B cell (primary cell): ENCODE measurements around the gene SGCD. TPM values are rescaled to one million over a fixed set of nuclear protein-coding genes. Genes with fewer than 3 reads are reported as not detected.

Source experiments
- ATAC-seq: fragments of 200-7000 bp; cut with Tn5 transposase; one replicate; pipeline ENCODE4 v1.10.0; 2021; ENCODE audit warnings: low read depth, mild to moderate bottlenecking, moderate number of reproducible peaks, moderate library complexity
- CTCF ChIA-PET: fragments of 350-600 bp; sonication (Branson Sonifier 250); formaldehyde crosslinking; loops from one replicate; lab custom pipeline; 2021; ENCODE audit warnings: antibody characterized with exemption, inconsistent platforms; lab: Charles Lee
- POLR2A ChIA-PET: fragments of 350-600 bp; sonication (Branson Sonifier 250); formaldehyde crosslinking; loops from one replicate; lab custom pipeline; 2021; ENCODE audit warnings: antibody characterized with exemption; lab: Charles Lee
- DNase-seq: peaks from one replicate; pipeline ENCODE4 v3.0.0; 2013
- H2AFZ ChIP-seq: 2 replicates; pipeline ENCODE4 v1.6.1; 2012; ENCODE audit warnings: mild to moderate bottlenecking, low read depth, low read length; ENCODE audit not compliant: insufficient read depth, poor library complexity, severe bottlenecking
- H3K27ac ChIP-seq, 2 donors: 1 replicate in 1 of 2; 2 replicates in 1 of 2; pipeline ENCODE4 v1.5.1; 2012 to 2013; ENCODE audit warnings: low read length in 2 of 2, mild to moderate bottlenecking in 2 of 2, moderate library complexity in 1 of 2
- H3K27me3 ChIP-seq, 4 experiments: fragments of 200-600 bp in 1 of 4; sonication (generic) in 1 of 4; replicated peaks in 1 of 4; 1 replicate in 2 of 4; 2 replicates in 2 of 4; pipeline versions ENCODE4 v1.6.1 to v1.7.0; 2013 to 2016; ENCODE audit warnings: low read length in 3 of 4, mild to moderate bottlenecking in 2 of 4, mixed read lengths in 1 of 4, moderate library complexity in 1 of 4; ENCODE audit not compliant: insufficient read depth in 4 of 4, control insufficient read depth in 3 of 4; ENCODE audit errors: control extremely low read depth in 1 of 4
- H3K36me3 ChIP-seq, 2 experiments: replicated peaks in 1 of 2; 1 replicate in 1 of 2; 2 replicates in 1 of 2; pipeline versions ENCODE4 v1.6.1 to v1.7.1; 2013; ENCODE audit warnings: low read length in 1 of 2; ENCODE audit not compliant: insufficient read depth in 2 of 2, control insufficient read depth in 1 of 2; ENCODE audit errors: control extremely low read depth in 1 of 2, extremely low read depth in 1 of 2
- H3K4me1 ChIP-seq, 2 donors: fragments of 200-600 bp in 1 of 2; sonication (generic) in 1 of 2; 1 replicate in 1 of 2; 2 replicates in 1 of 2; pipeline versions ENCODE4 v1.5.1 to v1.6.1; 2013 to 2017; ENCODE audit warnings: low read length in 2 of 2; ENCODE audit not compliant: control insufficient read depth in 2 of 2, insufficient read depth in 2 of 2
- H3K4me2 ChIP-seq: replicated peaks from 2 replicates; pipeline ENCODE3; 2012; ENCODE audit warnings: mild to moderate bottlenecking, low read depth, low read length; ENCODE audit not compliant: poor library complexity, severe bottlenecking
- H3K4me3 ChIP-seq, 5 experiments: fragments of 200-600 bp in 1 of 5; sonication (generic) in 1 of 5; 1 replicate in 3 of 5; 2 replicates in 2 of 5; pipeline versions ENCODE4 v1.5.1 to v1.7.0; 2011 to 2016; ENCODE audit warnings: low read length in 4 of 5, mild to moderate bottlenecking in 4 of 5, low read depth in 2 of 5, control low read depth in 1 of 5, moderate library complexity in 1 of 5; ENCODE audit not compliant: insufficient read depth in 1 of 5; ENCODE audit errors: control extremely low read depth in 1 of 5, extremely low read depth in 1 of 5
- H3K79me2 ChIP-seq: fragments of 200-600 bp; sonication (generic); one replicate; pipeline ENCODE4 v1.6.0; 2016; ENCODE audit warnings: low read length; ENCODE audit not compliant: control insufficient read depth, insufficient read depth
- H3K9ac ChIP-seq: fragments of 200-600 bp; sonication (generic); 2 replicates; pipeline ENCODE4 v1.6.1; 2017; ENCODE audit warnings: mild to moderate bottlenecking, low read length, moderate library complexity
- H3K9me3 ChIP-seq, 3 donors: one replicate each; pipeline versions ENCODE4 v1.6.1 to v1.7.1; 2013; ENCODE audit warnings: low read length in 2 of 3; ENCODE audit not compliant: control insufficient read depth in 2 of 3, insufficient read depth in 1 of 3; ENCODE audit errors: control extremely low read depth in 1 of 3
- H4K20me1 ChIP-seq: 2 replicates; pipeline ENCODE4 v1.6.0; 2012; ENCODE audit warnings: mild to moderate bottlenecking, low read length; ENCODE audit not compliant: insufficient read depth, control insufficient read depth, poor library complexity, severe bottlenecking
- H3K27ac Mint-ChIP-seq: one replicate; pipeline ENCODE4 v1.8.0; 2021; ENCODE audit warnings: mixed read lengths
- H3K27me3 Mint-ChIP-seq: one replicate; pipeline ENCODE4 v1.8.0; 2021; ENCODE audit warnings: mixed read lengths
- H3K4me1 Mint-ChIP-seq: one replicate; pipeline ENCODE4 v1.8.0; 2021; ENCODE audit warnings: mixed read lengths
- H3K4me3 Mint-ChIP-seq: one replicate; pipeline ENCODE4 v1.8.0; 2021; ENCODE audit warnings: mixed read lengths
- H3K9me3 Mint-ChIP-seq: one replicate; pipeline ENCODE4 v1.8.0; 2022; ENCODE audit warnings: mixed read lengths; ENCODE audit not compliant: insufficient read depth
- EZH2 ChIP-seq: IDR thresholded peaks from 2 replicates; pipeline ENCODE4 v1.6.1; 2012; ENCODE audit warnings: borderline replicate concordance, low read depth, mild to moderate bottlenecking, moderate library complexity, low read length; ENCODE audit not compliant: insufficient read depth, poor library complexity, severe bottlenecking
- WGBS: methylation state at CpG from one replicate; pipeline ENCODE4 v1.1.5; 2013; ENCODE audit warnings: missing lambda C conversion rate; ENCODE audit not compliant: insufficient coverage; 5-methylcytosine and 5-hydroxymethylcytosine counted together
- intact Hi-C: fragments of 100-400 bp; cut with micrococcal nuclease; formaldehyde crosslinking; loops from one replicate; pipeline ENCODE4 v1.10.0; 2022
- polyA plus RNA-seq: library from polyadenylated mRNA; depleted of rRNA; stranded (reverse); fragments of >200 nt; gene quantifications from 2 replicates; pipeline ENCODE4 v1.2.3, GENCODE V29; 2012
- total RNA-seq, 2 donors: library from RNA; stranded (reverse); fragments of 120-200 nt in 1 of 2; gene quantifications; 1 replicate in 1 of 2; 2 replicates in 1 of 2; pipeline versions ENCODE4 v1.2.3 to v1.2.4, GENCODE V29; 2013 to 2022
- TF ChIP-seq, protein P1 (sequence below): fragments of 200-600 bp; IDR thresholded peaks from one replicate; pipeline ENCODE4 v1.8.0; 2022; ENCODE audit warnings: antibody characterized with exemption, mild to moderate bottlenecking

SGCD gene
- total and polyA plus RNA-seq, 2 donors (not counting 1 experiment from before 2014, with no cell fraction given): not detected

GRCh38 chr5:156618601-156619000 lies 291.6 kb downstream of the SGCD start:
- Histone ChIP-seq H2AFZ (no peak overlapping the region), H3K27ac (no peak overlapping the region), H3K4me3 (no peak overlapping the region), H3K36me3 (no peaks in the 10 kb centered on the region), H3K4me1 (no peaks in the 10 kb centered on the region), H4K20me1 (no peaks in the 10 kb centered on the region), H3K79me2 (no peaks in the 10 kb centered on the region), H3K9ac (no peak overlapping the region), H3K27me3 (no peaks in the 10 kb centered on the region), H3K9me3 (no peaks in the 10 kb centered on the region), H3K4me2 (no peak overlapping the region)
- TF ChIP-seq, protein P1, sequence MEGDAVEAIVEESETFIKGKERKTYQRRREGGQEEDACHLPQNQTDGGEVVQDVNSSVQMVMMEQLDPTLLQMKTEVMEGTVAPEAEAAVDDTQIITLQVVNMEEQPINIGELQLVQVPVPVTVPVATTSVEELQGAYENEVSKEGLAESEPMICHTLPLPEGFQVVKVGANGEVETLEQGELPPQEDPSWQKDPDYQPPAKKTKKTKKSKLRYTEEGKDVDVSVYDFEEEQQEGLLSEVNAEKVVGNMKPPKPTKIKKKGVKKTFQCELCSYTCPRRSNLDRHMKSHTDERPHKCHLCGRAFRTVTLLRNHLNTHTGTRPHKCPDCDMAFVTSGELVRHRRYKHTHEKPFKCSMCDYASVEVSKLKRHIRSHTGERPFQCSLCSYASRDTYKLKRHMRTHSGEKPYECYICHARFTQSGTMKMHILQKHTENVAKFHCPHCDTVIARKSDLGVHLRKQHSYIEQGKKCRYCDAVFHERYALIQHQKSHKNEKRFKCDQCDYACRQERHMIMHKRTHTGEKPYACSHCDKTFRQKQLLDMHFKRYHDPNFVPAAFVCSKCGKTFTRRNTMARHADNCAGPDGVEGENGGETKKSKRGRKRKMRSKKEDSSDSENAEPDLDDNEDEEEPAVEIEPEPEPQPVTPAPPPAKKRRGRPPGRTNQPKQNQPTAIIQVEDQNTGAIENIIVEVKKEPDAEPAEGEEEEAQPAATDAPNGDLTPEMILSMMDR: no peak
- TF ChIP-seq EZH2: no peak
- intact Hi-C loops: no loop called here
- Mint-ChIP-seq H3K4me1 (no peaks in the 10 kb centered on the region), H3K27me3 (no peaks in the 10 kb centered on the region), H3K9me3 (no peaks in the 10 kb centered on the region), H3K27ac (no peak overlapping the region), H3K4me3 (no peak overlapping the region)
- POLR2A ChIA-PET: no interaction called here
- WGBS: 98% methylated on average over 5 of the region's 8 CpGs
- DNase-seq (no peak), ATAC-seq (no peak)
- CTCF ChIA-PET: no interaction called here

DNA sequence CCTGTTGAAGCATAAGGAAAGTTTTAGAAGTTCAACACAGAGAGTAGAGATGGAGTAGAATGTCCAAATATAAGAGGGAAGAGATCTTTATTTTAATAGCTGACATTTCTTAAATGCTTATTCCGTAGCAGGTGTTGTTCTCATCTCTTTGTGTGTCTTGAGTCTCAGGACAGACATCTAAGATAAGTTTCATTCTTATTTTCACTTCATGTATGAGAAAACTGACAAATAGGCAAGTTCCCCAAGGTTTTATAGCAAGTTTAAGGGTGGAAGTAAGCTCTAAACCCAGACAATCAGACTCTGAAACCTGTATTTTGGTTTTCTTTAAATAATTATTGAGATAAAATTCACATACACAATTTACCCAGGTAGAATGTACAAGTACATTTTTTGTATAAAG lies 294.8 kb downstream of the SGCD start:
- no CpG with 5 or more reads among the region's 1 CpG for WGBS
- DNase-seq (no peak), ATAC-seq (no peak)

More for the DNA sequence above, 294.8 kb downstream of the SGCD start:
- H3K27me3 ChIP-seq: no peaks in the 10 kb centered on the region
- H4K20me1 ChIP-seq: no peaks in the 10 kb centered on the region
- Mint-ChIP-seq H3K4me3 (no peak overlapping the region), H3K9me3 (no peaks in the 10 kb centered on the region), H3K4me1 (no peaks in the 10 kb centered on the region), H3K27ac (no peak overlapping the region), H3K27me3 (no peaks in the 10 kb centered on the region)
- no peaks in the 10 kb centered on the region for H3K36me3 ChIP-seq
- CTCF ChIA-PET: no interaction called here
- H2AFZ ChIP-seq: no peak overlapping the region
- H3K4me1 ChIP-seq: no peaks in the 10 kb centered on the region
- no peak for TF ChIP-seq EZH2
- TF ChIP-seq, protein P1: no peak
- H3K27ac ChIP-seq: no peak overlapping the region
- no peak overlapping the region for H3K4me2 ChIP-seq
- no peaks in the 10 kb centered on the region for H3K9me3 ChIP-seq
- no peak overlapping the region for H3K4me3 ChIP-seq
- intact Hi-C loops: no loop called here
- no peak overlapping the region for H3K9ac ChIP-seq
- POLR2A ChIA-PET: no interaction called here
- no peaks in the 10 kb centered on the region for H3K79me2 ChIP-seq
